ENCODE results near the gene SNRK.

SNRK gene

GRCh38 chr3:43296565-43296964 lies 10.2 kb downstream of the SNRK start:
- Histone ChIP-seq H3K27ac (no peak overlapping the region), H4K20me1 (ENCODE audit: insufficient read depth) (no peaks in the 10 kb centered on the region), H3K4me1 (ENCODE audit: low read depth, poor library complexity, severe bottlenecking) (no peaks in the 10 kb centered on the region), H3K79me2 (ENCODE audit: insufficient read depth, low read depth) (peaks cover 16% of the 10 kb centered on the region; the same call in 1 of the 2 replicates), H3K4me3 (IDR thresholded peaks at IDR 0.05; ENCODE audit: insufficient read depth, low read depth, low read length) (no peak overlapping the region), H3K36me3 (ENCODE audit: insufficient read depth) (no peaks in the 10 kb centered on the region), H2AFZ (ENCODE audit: low read depth) (no peak overlapping the region), H3K4me2 (no peak overlapping the region), H3K27me3 (ENCODE audit: insufficient read depth, low read depth) (no peaks in the 10 kb centered on the region), H3K9ac (no peak overlapping the region)
- no peak for TF ChIP-seq CTCF (conservative IDR thresholded peaks at IDR 0.05; ENCODE audit: low read depth, low read length)

- H3K79me2 ChIP-seq (ENCODE audit: insufficient read depth, low read depth) = peaks cover 8% of the 10 kb centered on the region; the same call in 1 of the 2 replicates
- H4K20me1 ChIP-seq (ENCODE audit: insufficient read depth) = no peaks in the 10 kb centered on the region
- H3K4me2 ChIP-seq = no peak overlapping the region
- H2AFZ ChIP-seq (ENCODE audit: low read depth) = no peak overlapping the region
- TF ChIP-seq CTCF (conservative IDR thresholded peaks at IDR 0.05; ENCODE audit: low read depth, low read length) = no peak
- no peaks in the 10 kb centered on the region for H3K4me1 ChIP-seq (ENCODE audit: low read depth, poor library complexity, severe bottlenecking)
- no peak overlapping the region for H3K27ac ChIP-seq
- no peak overlapping the region for H3K4me3 ChIP-seq (IDR thresholded peaks at IDR 0.05; ENCODE audit: insufficient read depth, low read depth, low read length)
- no peaks in the 10 kb centered on the region for H3K27me3 ChIP-seq (ENCODE audit: insufficient read depth, low read depth)
- H3K36me3 ChIP-seq (ENCODE audit: insufficient read depth) = no peaks in the 10 kb centered on the region
- no peak overlapping the region for H3K9ac ChIP-seq
Measured at GRCh38 chr3:43298292-43298691, 12.0 kb downstream of the SNRK start.

GRCh38 chr3:43298761-43299160 lies 12.4 kb downstream of the SNRK start:
- Histone ChIP-seq H3K4me3 (IDR thresholded peaks at IDR 0.05; ENCODE audit: insufficient read depth, low read depth, low read length) (no peak overlapping the region), H3K27ac (no peak overlapping the region), H3K9ac (no peak overlapping the region), H3K4me1 (ENCODE audit: low read depth, poor library complexity, severe bottlenecking) (no peaks in the 10 kb centered on the region), H4K20me1 (ENCODE audit: insufficient read depth) (no peaks in the 10 kb centered on the region), H3K36me3 (ENCODE audit: insufficient read depth) (no peaks in the 10 kb centered on the region), H3K27me3 (ENCODE audit: insufficient read depth, low read depth) (no peaks in the 10 kb centered on the region), H3K79me2 (ENCODE audit: insufficient read depth, low read depth) (peaks cover 8% of the 10 kb centered on the region; the same call in 1 of the 2 replicates), H2AFZ (ENCODE audit: low read depth) (no peak overlapping the region), H3K4me2 (no peak overlapping the region)
- TF ChIP-seq CTCF (conservative IDR thresholded peaks at IDR 0.05; ENCODE audit: low read depth, low read length) = no peak

GRCh38 chr3:43302116-43302880 lies 16.0 kb downstream of the SNRK start:
- no peak overlapping the region for H2AFZ ChIP-seq (ENCODE audit: low read depth)
- no peak for TF ChIP-seq CTCF (conservative IDR thresholded peaks at IDR 0.05; ENCODE audit: low read depth, low read length)
- H3K4me1 ChIP-seq (ENCODE audit: low read depth, poor library complexity, severe bottlenecking) = no peaks in the 10 kb centered on the region
- H3K79me2 ChIP-seq (ENCODE audit: insufficient read depth, low read depth) = no peaks in the 10 kb centered on the region
- no peak overlapping the region for H3K4me3 ChIP-seq (IDR thresholded peaks at IDR 0.05; ENCODE audit: insufficient read depth, low read depth, low read length)
- H3K27ac ChIP-seq = no peak overlapping the region
- no peak overlapping the region for H3K9ac ChIP-seq
- H3K4me2 ChIP-seq = no peak overlapping the region
- H3K36me3 ChIP-seq (ENCODE audit: insufficient read depth) = no peaks in the 10 kb centered on the region
- H3K27me3 ChIP-seq (ENCODE audit: insufficient read depth, low read depth) = no peaks in the 10 kb centered on the region
- no peaks in the 10 kb centered on the region for H4K20me1 ChIP-seq (ENCODE audit: insufficient read depth)
